Astrocyte (in vitro differentiated cells and primary cell): ENCODE data around the gene APLP2.

Source experiments
- EZH2 ChIP-seq: IDR thresholded peaks from 2 replicates; pipeline ENCODE4 v1.6.1; 2012; ENCODE audit warnings: mild to moderate bottlenecking, low read length, inconsistent platforms; ENCODE audit not compliant: insufficient read depth
- TF ChIP-seq, protein P1 (sequence below): IDR thresholded peaks from 2 replicates; pipeline ENCODE4 v1.5.1; 2011; ENCODE audit warnings: low read depth, mild to moderate bottlenecking, inconsistent platforms, low read length, moderate library complexity; ENCODE audit not compliant: insufficient read depth

DNA sequence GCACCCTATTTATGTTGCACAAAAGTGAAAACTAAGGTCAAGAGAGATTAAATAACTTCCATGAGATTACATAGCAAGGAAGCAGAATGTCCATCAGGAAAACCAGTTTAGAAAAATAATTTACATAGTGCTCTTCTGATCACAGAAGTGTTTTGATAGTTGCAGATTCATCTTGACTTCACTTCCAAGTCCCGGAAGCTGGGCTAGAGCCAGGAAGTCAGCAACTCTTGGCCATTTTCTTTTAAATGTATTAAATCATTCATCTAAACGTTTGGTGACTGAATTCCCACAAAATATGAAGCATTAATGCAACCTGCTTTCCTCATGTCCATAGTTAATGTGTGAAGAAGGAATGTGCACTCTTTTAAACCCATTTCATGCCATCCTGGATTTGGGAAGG, 29.7 kb downstream of the APLP2 start:
- TF ChIP-seq, protein P1, sequence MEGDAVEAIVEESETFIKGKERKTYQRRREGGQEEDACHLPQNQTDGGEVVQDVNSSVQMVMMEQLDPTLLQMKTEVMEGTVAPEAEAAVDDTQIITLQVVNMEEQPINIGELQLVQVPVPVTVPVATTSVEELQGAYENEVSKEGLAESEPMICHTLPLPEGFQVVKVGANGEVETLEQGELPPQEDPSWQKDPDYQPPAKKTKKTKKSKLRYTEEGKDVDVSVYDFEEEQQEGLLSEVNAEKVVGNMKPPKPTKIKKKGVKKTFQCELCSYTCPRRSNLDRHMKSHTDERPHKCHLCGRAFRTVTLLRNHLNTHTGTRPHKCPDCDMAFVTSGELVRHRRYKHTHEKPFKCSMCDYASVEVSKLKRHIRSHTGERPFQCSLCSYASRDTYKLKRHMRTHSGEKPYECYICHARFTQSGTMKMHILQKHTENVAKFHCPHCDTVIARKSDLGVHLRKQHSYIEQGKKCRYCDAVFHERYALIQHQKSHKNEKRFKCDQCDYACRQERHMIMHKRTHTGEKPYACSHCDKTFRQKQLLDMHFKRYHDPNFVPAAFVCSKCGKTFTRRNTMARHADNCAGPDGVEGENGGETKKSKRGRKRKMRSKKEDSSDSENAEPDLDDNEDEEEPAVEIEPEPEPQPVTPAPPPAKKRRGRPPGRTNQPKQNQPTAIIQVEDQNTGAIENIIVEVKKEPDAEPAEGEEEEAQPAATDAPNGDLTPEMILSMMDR, result no peak
- no peak for TF ChIP-seq EZH2
